H1 (cell line): ENCODE measurements around the gene KRT13.

ENCODE experiments used
- CREB1 ChIP-seq: IDR thresholded peaks from 2 replicates; pipeline ENCODE4 v1.6.1; 2012; ENCODE audit warnings: inconsistent platforms
- EZH2 ChIP-seq: fragments of 200-600 bp; sonication (generic); IDR thresholded peaks from 2 replicates; pipeline ENCODE4 v1.7.1; 2012; ENCODE audit warnings: low read depth, mild to moderate bottlenecking, moderate library complexity, low read length, inconsistent platforms; ENCODE audit not compliant: severe bottlenecking
- JUND ChIP-seq: IDR thresholded peaks from 2 replicates; pipeline ENCODE4 v1.6.1; 2011; ENCODE audit warnings: mild to moderate bottlenecking, improper control_type of control experiment, low read length
- KDM5A ChIP-seq: fragments of 200-600 bp; IDR thresholded peaks from 2 replicates; pipeline ENCODE4 v1.7.1; 2012; ENCODE audit warnings: mild to moderate bottlenecking, low read length, inconsistent platforms, mixed read lengths
- POLR2AphosphoS5 ChIP-seq: IDR thresholded peaks from 2 replicates; pipeline ENCODE4 v1.6.1; 2011; ENCODE audit warnings: low read depth, low read length
- RAD21 ChIP-seq, 2 experiments: IDR thresholded peaks in 1 of 2; conservative IDR thresholded peaks in 1 of 2; 2 replicates each; pipeline ENCODE4 v1.6.1; 2011; ENCODE audit warnings: low read depth in 2 of 2, low read length in 2 of 2, improper control_type of control experiment in 1 of 2, inconsistent platforms in 1 of 2, mild to moderate bottlenecking in 1 of 2, moderate library complexity in 1 of 2
- RBBP5 ChIP-seq: IDR thresholded peaks from 2 replicates; pipeline ENCODE4 v1.7.1; 2012; ENCODE audit warnings: low read depth, mild to moderate bottlenecking, inconsistent platforms, low read length, moderate library complexity, borderline replicate concordance
- TAF1 ChIP-seq: IDR thresholded peaks from 2 replicates; pipeline ENCODE4 v1.6.1; 2011; ENCODE audit warnings: mild to moderate bottlenecking, low read depth, low read length
- TF ChIP-seq, protein P1 (sequence below), 3 experiments: IDR thresholded peaks; 1 replicate in 2 of 3; 2 replicates in 1 of 3; pipeline versions ENCODE4 v1.5.1 to v1.6.1; 2011; ENCODE audit warnings: low read length in 3 of 3, mild to moderate bottlenecking in 3 of 3, inconsistent platforms in 2 of 3, low read depth in 1 of 3, moderate library complexity in 1 of 3; ENCODE audit not compliant: insufficient read depth in 1 of 3; ENCODE audit errors: control extremely low read depth in 1 of 3

DNA sequence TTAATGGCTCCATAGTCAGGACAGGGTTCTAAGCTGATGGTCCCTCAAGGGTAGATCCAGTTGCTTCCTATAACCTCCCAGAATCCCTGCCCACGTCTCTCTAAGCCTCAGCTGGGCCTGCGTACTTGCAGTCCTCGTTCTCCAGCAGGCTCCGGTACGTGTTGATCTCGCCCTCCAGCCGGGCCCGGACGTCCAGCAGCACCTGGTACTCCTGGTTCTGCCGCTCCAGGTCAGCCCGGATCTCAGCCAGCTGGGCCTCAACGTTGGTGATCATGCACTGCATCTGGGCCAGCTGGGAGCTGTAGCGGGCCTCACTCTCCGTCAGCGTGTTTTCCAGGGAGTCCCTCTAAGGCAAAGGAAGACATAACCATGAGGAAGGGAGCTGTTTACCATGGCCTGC lies 42.7 kb downstream of the KRT13 start:
- TF ChIP-seq EZH2 = no peak
- no peak for TF ChIP-seq POLR2AphosphoS5
- no peak for TF ChIP-seq CREB1
- no peak for TF ChIP-seq RBBP5
- no peak for TF ChIP-seq JUND
- TF ChIP-seq TAF1 = no peak
- TF ChIP-seq KDM5A = no peak
- TF ChIP-seq, protein P1, sequence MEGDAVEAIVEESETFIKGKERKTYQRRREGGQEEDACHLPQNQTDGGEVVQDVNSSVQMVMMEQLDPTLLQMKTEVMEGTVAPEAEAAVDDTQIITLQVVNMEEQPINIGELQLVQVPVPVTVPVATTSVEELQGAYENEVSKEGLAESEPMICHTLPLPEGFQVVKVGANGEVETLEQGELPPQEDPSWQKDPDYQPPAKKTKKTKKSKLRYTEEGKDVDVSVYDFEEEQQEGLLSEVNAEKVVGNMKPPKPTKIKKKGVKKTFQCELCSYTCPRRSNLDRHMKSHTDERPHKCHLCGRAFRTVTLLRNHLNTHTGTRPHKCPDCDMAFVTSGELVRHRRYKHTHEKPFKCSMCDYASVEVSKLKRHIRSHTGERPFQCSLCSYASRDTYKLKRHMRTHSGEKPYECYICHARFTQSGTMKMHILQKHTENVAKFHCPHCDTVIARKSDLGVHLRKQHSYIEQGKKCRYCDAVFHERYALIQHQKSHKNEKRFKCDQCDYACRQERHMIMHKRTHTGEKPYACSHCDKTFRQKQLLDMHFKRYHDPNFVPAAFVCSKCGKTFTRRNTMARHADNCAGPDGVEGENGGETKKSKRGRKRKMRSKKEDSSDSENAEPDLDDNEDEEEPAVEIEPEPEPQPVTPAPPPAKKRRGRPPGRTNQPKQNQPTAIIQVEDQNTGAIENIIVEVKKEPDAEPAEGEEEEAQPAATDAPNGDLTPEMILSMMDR (IDR thresholded peaks at IDR 0.05; ENCODE audit: control extremely low read depth in 1 of 3, insufficient read depth in 1 of 3, low read depth in 1 of 3, low read length in 3 of 3) = no peak
- no peak for TF ChIP-seq RAD21 (IDR thresholded peaks at IDR 0.05 in 1 of 2, conservative IDR thresholded peaks at IDR 0.05 in 1 of 2; ENCODE audit: low read depth in 2 of 2, low read length in 2 of 2)
